ENCODE data around the gene POLG2. TPM values are rescaled to one million over a fixed set of nuclear protein-coding genes. Genes with fewer than 3 reads are reported as not detected.
"Not testable (repeated sequence)": the region's sequence is repeated elsewhere in the genome, so short reads cannot be mapped to it uniquely, and the experiment has no call there.

The POLG2 gene
- total and polyA plus RNA-seq, 4 donors, result 13.2 to 28.6 (median 18.3) TPM

- H3K4me3 ChIP-seq (ENCODE audit: low read depth, low read length); H3K4me1 ChIP-seq (ENCODE audit: control insufficient read depth, insufficient read depth, low read length); DNase-seq (ENCODE audit: low read depth in 4 of 6, low spot score in 6 of 6); H3K36me3 ChIP-seq (ENCODE audit: control insufficient read depth, insufficient read depth, low read length); H3K27ac ChIP-seq (ENCODE audit: low read depth, low read length); H3K9me3 ChIP-seq (ENCODE audit: control insufficient read depth, insufficient read depth, low read length); H3K27me3 ChIP-seq (ENCODE audit: control insufficient read depth, insufficient read depth, low read length): not testable (repeated sequence)
- WGBS (ENCODE audit: insufficient coverage), result no CpG with 5 or more reads among the region's 1 CpG
These were observed 30.0 kb downstream of the POLG2 start for GRCh38 chr17:64466834-64467233.

- Histone ChIP-seq H3K4me1 (ENCODE audit: control insufficient read depth, insufficient read depth, low read length) (no peaks in the 10 kb centered on the region), H3K4me3 (ENCODE audit: low read depth, low read length) (no peak overlapping the region), H3K27me3 (ENCODE audit: control insufficient read depth, insufficient read depth, low read length) (no peaks in the 10 kb centered on the region), H3K27ac (ENCODE audit: low read depth, low read length) (no peak overlapping the region), H3K9me3 (ENCODE audit: control insufficient read depth, insufficient read depth, low read length) (no peaks in the 10 kb centered on the region), H3K36me3 (ENCODE audit: control insufficient read depth, insufficient read depth, low read length) (no peaks in the 10 kb centered on the region)
- DNase-seq (ENCODE audit: low read depth in 4 of 6, low spot score in 6 of 6), result peak in 1 of 6 donors; percentile 35
- 75% methylated on average over 6 of the region's 9 CpGs for WGBS (ENCODE audit: insufficient coverage)
These were observed 30.7 kb downstream of the POLG2 start for GRCh38 chr17:64466019-64466735.

- DNase-seq (ENCODE audit: low read depth in 4 of 6, low spot score in 6 of 6), result no peak
- Histone ChIP-seq H3K9me3 (ENCODE audit: control insufficient read depth, insufficient read depth, low read length) (no peaks in the 10 kb centered on the region), H3K4me3 (ENCODE audit: low read depth, low read length) (no peak overlapping the region), H3K27me3 (ENCODE audit: control insufficient read depth, insufficient read depth, low read length) (no peaks in the 10 kb centered on the region), H3K4me1 (ENCODE audit: control insufficient read depth, insufficient read depth, low read length) (peaks cover 2% of the 10 kb centered on the region), H3K27ac (ENCODE audit: low read depth, low read length) (no peak overlapping the region), H3K36me3 (ENCODE audit: control insufficient read depth, insufficient read depth, low read length) (no peaks in the 10 kb centered on the region)
- WGBS (ENCODE audit: insufficient coverage), result no CpG with 5 or more reads among the region's 6 CpGs
These were observed 35.1 kb downstream of the POLG2 start for GRCh38 chr17:64461788-64462187.

GRCh38 chr17:64460955-64461354 is 35.9 kb downstream of the POLG2 start:
- no peak overlapping the region for H3K4me3 ChIP-seq (ENCODE audit: low read depth, low read length)
- H3K9me3 ChIP-seq (ENCODE audit: control insufficient read depth, insufficient read depth, low read length), result no peaks in the 10 kb centered on the region
- H3K4me1 ChIP-seq (ENCODE audit: control insufficient read depth, insufficient read depth, low read length), result peaks cover 2% of the 10 kb centered on the region
- 44% methylated on average over 2 of the region's 8 CpGs for WGBS (ENCODE audit: insufficient coverage)
- no peak overlapping the region for H3K27ac ChIP-seq (ENCODE audit: low read depth, low read length)
- no peak for DNase-seq (ENCODE audit: low read depth in 4 of 6, low spot score in 6 of 6)
- no peaks in the 10 kb centered on the region for H3K27me3 ChIP-seq (ENCODE audit: control insufficient read depth, insufficient read depth, low read length)
- H3K36me3 ChIP-seq (ENCODE audit: control insufficient read depth, insufficient read depth, low read length), result no peaks in the 10 kb centered on the region

GRCh38 chr17:64459818-64460217 is 37.0 kb downstream of the POLG2 start:
- no CpG with 5 or more reads among the region's 7 CpGs for WGBS (ENCODE audit: insufficient coverage)
- H3K4me1 ChIP-seq (ENCODE audit: control insufficient read depth, insufficient read depth, low read length); H3K36me3 ChIP-seq (ENCODE audit: control insufficient read depth, insufficient read depth, low read length); DNase-seq (ENCODE audit: low read depth in 4 of 6, low spot score in 6 of 6); H3K27me3 ChIP-seq (ENCODE audit: control insufficient read depth, insufficient read depth, low read length); H3K4me3 ChIP-seq (ENCODE audit: low read depth, low read length); H3K9me3 ChIP-seq (ENCODE audit: control insufficient read depth, insufficient read depth, low read length); H3K27ac ChIP-seq (ENCODE audit: low read depth, low read length): not testable (repeated sequence)

- DNase-seq (ENCODE audit: low read depth in 4 of 6, low spot score in 6 of 6), result no peak
- Histone ChIP-seq H3K9me3 (ENCODE audit: control insufficient read depth, insufficient read depth, low read length) (no peaks in the 10 kb centered on the region), H3K27me3 (ENCODE audit: control insufficient read depth, insufficient read depth, low read length) (no peaks in the 10 kb centered on the region), H3K27ac (ENCODE audit: low read depth, low read length) (no peak overlapping the region), H3K4me3 (ENCODE audit: low read depth, low read length) (no peak overlapping the region), H3K36me3 (ENCODE audit: control insufficient read depth, insufficient read depth, low read length) (no peaks in the 10 kb centered on the region), H3K4me1 (ENCODE audit: control insufficient read depth, insufficient read depth, low read length) (peaks cover 2% of the 10 kb centered on the region)
- 96% methylated on average over 4 of the region's 6 CpGs for WGBS (ENCODE audit: insufficient coverage)
These were observed 37.5 kb downstream of the POLG2 start for GRCh38 chr17:64459284-64459747.

- Histone ChIP-seq H3K36me3 (ENCODE audit: control insufficient read depth, insufficient read depth, low read length) (no peaks in the 10 kb centered on the region), H3K27ac (ENCODE audit: low read depth, low read length) (no peak overlapping the region), H3K9me3 (ENCODE audit: control insufficient read depth, insufficient read depth, low read length) (no peaks in the 10 kb centered on the region), H3K27me3 (ENCODE audit: control insufficient read depth, insufficient read depth, low read length) (no peaks in the 10 kb centered on the region), H3K4me1 (ENCODE audit: control insufficient read depth, insufficient read depth, low read length) (peaks cover 2% of the 10 kb centered on the region), H3K4me3 (ENCODE audit: low read depth, low read length) (no peak overlapping the region)
- 91% methylated on average over 6 of the region's 8 CpGs for WGBS (ENCODE audit: insufficient coverage)
- no peak for DNase-seq (ENCODE audit: low read depth in 4 of 6, low spot score in 6 of 6)
These were observed 38.1 kb downstream of the POLG2 start for GRCh38 chr17:64458756-64459155.

- 92% methylated on average over 2 of the region's 7 CpGs for WGBS (ENCODE audit: insufficient coverage)
- Histone ChIP-seq H3K4me1 (ENCODE audit: control insufficient read depth, insufficient read depth, low read length) (peaks cover 2% of the 10 kb centered on the region), H3K27ac (ENCODE audit: low read depth, low read length) (no peak overlapping the region), H3K4me3 (ENCODE audit: low read depth, low read length) (no peak overlapping the region), H3K27me3 (ENCODE audit: control insufficient read depth, insufficient read depth, low read length) (no peaks in the 10 kb centered on the region), H3K9me3 (ENCODE audit: control insufficient read depth, insufficient read depth, low read length) (no peaks in the 10 kb centered on the region), H3K36me3 (ENCODE audit: control insufficient read depth, insufficient read depth, low read length) (no peaks in the 10 kb centered on the region)
- DNase-seq (ENCODE audit: low read depth in 4 of 6, low spot score in 6 of 6), result no peak
These were observed 39.7 kb downstream of the POLG2 start for GRCh38 chr17:64457156-64457555.

GRCh38 chr17:64455993-64456885 is 40.6 kb downstream of the POLG2 start:
- Histone ChIP-seq H3K9me3 (ENCODE audit: control insufficient read depth, insufficient read depth, low read length) (no peaks in the 10 kb centered on the region), H3K36me3 (ENCODE audit: control insufficient read depth, insufficient read depth, low read length) (no peaks in the 10 kb centered on the region), H3K4me1 (ENCODE audit: control insufficient read depth, insufficient read depth, low read length) (peaks cover 2% of the 10 kb centered on the region), H3K4me3 (ENCODE audit: low read depth, low read length) (no peak overlapping the region), H3K27me3 (ENCODE audit: control insufficient read depth, insufficient read depth, low read length) (no peaks in the 10 kb centered on the region), H3K27ac (ENCODE audit: low read depth, low read length) (no peak overlapping the region)
- WGBS (ENCODE audit: insufficient coverage), result 86% methylated on average over 5 of the region's 8 CpGs
- no peak for DNase-seq (ENCODE audit: low read depth in 4 of 6, low spot score in 6 of 6)
